GM18520 (cell line): ENCODE results near the gene SMARCC1.

ENCODE experiments used
- ATAC-seq: cut with Tn5 transposase; IDR thresholded peaks from one replicate; pipeline ENCODE4 v1.9.1; 2021; ENCODE audit not compliant: unreplicated experiment

SMARCC1 gene

GRCh38 chr3:47565734-47566550, 215.8 kb downstream of the SMARCC1 start:
- ATAC-seq, result no peak

DNA sequence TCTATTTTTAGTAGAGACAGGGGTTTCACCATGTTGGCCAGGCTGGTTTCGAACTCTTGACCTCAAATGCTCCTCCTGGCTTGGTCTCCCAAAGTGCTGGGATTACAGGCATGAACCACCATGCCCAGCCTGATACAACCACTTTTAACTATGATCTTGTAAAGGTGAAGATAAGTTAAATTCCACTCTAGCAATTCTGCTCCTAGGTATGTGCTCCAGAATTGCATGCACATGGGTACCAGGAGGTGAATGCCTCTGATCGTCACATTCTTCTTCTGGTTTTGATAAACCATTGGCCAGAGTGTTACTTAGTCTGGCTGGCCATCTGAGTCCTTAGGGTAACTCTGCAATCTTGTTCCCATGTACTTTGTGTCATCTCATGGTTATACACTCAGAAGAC, 225.3 kb downstream of the SMARCC1 start:
- no peak for ATAC-seq

DNA sequence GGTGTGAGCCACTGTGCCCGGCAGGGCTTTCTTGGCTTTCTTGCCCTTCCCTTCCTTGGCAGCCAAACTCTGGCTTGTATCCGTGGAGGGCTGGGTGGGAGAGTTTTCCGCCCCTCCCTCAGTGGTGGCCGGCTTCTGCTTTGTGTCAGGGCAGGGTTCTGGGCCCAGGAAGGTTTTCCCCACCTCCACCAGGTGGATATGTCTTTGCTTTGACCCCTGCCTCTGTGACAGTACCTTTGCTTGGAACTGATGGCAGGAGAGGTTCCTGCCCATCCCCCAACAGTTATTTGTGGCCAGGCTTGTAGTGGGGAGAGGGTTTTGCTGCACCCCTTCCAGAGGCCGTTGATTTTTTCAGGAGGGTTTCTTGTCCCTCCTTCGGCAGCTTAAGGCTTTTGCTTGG, 227.4 kb downstream of the SMARCC1 start:
- no peak for ATAC-seq

DNA sequence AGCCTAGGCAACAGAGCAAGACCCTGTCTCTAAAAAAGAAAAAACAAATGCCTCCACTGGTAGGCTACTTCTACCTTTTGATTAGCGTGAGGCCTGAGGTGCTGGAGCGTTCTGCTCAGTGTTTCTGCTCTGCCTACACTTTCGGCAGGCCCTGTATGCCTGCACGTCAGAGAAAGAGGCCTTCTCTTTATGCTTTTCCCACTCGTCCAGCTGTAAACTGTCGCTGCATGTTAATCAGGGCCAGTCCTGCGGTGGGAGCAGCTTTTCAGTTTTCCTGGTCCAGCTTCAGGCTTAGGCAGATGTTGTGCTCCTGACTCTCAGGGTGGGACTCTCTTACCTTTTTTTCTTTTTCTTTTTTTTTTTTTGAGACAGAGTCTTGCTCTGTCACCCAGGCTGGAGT, 228.3 kb downstream of the SMARCC1 start:
- no peak for ATAC-seq

GRCh38 chr3:47542471-47543173, 239.1 kb downstream of the SMARCC1 start:
- no peak for ATAC-seq

DNA sequence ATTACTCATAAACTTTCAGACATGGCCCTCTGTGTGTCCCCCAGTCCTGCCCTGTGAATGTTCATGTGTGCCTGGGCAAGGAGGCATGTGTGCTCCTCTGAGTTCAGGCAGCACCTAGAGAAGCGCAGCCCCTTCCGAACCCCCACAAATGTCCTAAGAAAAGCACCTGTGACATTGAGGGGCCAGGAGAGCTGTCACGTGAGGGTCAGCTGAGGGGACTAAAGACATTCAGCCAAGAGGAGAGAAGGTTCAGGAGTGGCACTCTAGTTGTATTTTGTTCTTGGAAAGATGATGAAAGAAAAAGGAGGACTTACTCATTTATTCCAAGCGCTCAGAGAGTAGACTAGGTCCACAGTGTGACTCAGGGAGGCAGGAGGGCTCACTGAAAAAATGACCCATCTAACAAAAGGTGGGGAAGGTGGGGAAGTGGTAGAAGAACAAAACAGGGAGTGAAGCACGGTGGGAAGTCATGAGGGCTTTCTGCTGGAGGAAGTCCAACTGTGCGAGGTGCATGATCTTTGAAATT, 240.0 kb downstream of the SMARCC1 start:
- no peak for ATAC-seq

DNA sequence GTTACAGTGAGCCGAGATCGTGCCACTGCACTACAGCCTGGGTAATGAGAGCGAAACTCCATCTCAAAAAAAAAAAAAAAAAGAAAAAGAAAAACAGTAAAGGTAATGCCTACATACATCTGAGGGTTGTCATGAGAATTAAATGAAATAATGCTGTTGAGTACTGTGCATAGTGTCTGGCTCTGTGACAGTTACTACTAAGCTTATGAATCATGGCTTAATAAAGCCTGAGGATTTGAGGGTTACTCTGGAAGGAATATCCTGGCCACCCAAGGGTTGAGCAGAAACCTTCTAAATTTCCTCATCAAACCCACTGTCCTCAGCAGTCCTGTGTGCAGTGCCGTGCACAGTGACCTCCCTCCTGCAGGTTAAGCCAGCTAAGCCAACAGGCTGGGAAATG, 241.4 kb downstream of the SMARCC1 start:
- ATAC-seq, result no peak

DNA sequence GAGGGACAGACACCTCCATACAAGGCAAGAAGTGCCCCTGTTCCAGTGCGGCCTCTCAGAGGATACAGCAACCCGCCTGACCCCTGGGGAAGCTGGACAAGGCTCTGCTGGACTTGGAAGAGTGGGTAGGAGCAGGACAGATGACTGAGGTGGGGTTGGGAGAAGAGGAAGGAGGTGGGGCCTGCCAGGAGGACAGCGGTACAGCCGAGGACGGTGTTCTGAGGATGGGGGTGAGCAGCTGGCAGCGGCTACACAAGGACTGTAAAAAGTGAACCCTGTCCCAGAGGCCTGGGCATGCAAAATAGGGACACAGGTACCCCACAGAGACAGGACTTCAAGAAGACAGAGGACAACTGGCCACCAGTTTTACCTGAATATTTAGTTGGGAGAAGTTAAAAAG, 244.7 kb downstream of the SMARCC1 start:
- ATAC-seq, result no peak

- no peak for ATAC-seq
These were observed 245.3 kb downstream of the SMARCC1 start for GRCh38 chr3:47536221-47536891.
